SJCRH30 (cell line): ENCODE results near the gene HAGH. TPM values are rescaled to one million over a fixed set of nuclear protein-coding genes. Genes with fewer than 3 reads are reported as not detected.
A peak's percentile ranks its signal among the peaks of the same experiment; 100 is the strongest.
"Not testable (repeated sequence)": the region's sequence is repeated elsewhere in the genome, so short reads cannot be mapped to it uniquely, and the experiment has no call there.

ENCODE experiments used
- DNase-seq, 2 experiments: peaks; one replicate each; pipeline ENCODE4 v3.0.0-alpha.2; 2015 to 2020
- H3K27ac ChIP-seq: fragments of 250-450 bp; sonication (Bioruptor Pico); 2 replicates; pipeline ENCODE4 v1.5.1; 2020; ENCODE audit warnings: mild to moderate bottlenecking, moderate library complexity
- H3K27me3 ChIP-seq: fragments of 250-450 bp; sonication (Bioruptor Pico); 2 replicates; pipeline ENCODE4 v1.5.1; 2020; ENCODE audit warnings: mild to moderate bottlenecking, moderate library complexity
- H3K36me3 ChIP-seq: fragments of 250-450 bp; sonication (Bioruptor Pico); 2 replicates; pipeline ENCODE4 v1.5.1; 2020; ENCODE audit warnings: mild to moderate bottlenecking, moderate library complexity
- H3K4me1 ChIP-seq: fragments of 250-450 bp; sonication (Bioruptor Pico); 2 replicates; pipeline ENCODE4 v1.5.1; 2020; ENCODE audit warnings: mild to moderate bottlenecking, moderate library complexity
- H3K4me3 ChIP-seq: fragments of 250-450 bp; sonication (Bioruptor Pico); 2 replicates; pipeline ENCODE4 v1.5.1; 2020; ENCODE audit warnings: mild to moderate bottlenecking, moderate library complexity
- H3K9me3 ChIP-seq: fragments of 250-450 bp; sonication (Bioruptor Pico); replicated peaks from 2 replicates; pipeline ENCODE4 v1.5.1; 2020; ENCODE audit warnings: mild to moderate bottlenecking, moderate library complexity
- total RNA-seq: library from RNA; depleted of rRNA; stranded (reverse); fragments of >200 nt; shearing (Covaris generic); gene quantifications from 2 replicates; pipeline ENCODE4 v1.2.3, GENCODE V29; 2014

Gene HAGH
- total RNA-seq, 1 experiment from 2014 or later: 14.6 TPM

GRCh38 chr16:1808691-1809090 lies 17.9 kb downstream of the HAGH start:
- Histone ChIP-seq H3K4me1 (no peaks in the 10 kb centered on the region), H3K27me3 (no peaks in the 10 kb centered on the region), H3K27ac (no peak overlapping the region), H3K9me3 (no peaks in the 10 kb centered on the region), H3K36me3 (no peaks in the 10 kb centered on the region), H3K4me3 (no peak overlapping the region)
- no peak for DNase-seq

GRCh38 chr16:1807626-1808025 lies 19.0 kb downstream of the HAGH start:
- Histone ChIP-seq H3K4me3 (no peak overlapping the region), H3K27me3 (no peaks in the 10 kb centered on the region), H3K9me3 (no peaks in the 10 kb centered on the region), H3K36me3 (no peaks in the 10 kb centered on the region), H3K27ac (no peak overlapping the region), H3K4me1 (no peaks in the 10 kb centered on the region)
- no peak for DNase-seq

- no peak overlapping the region for H3K4me3 ChIP-seq
- no peaks in the 10 kb centered on the region for H3K36me3 ChIP-seq
- H3K27me3 ChIP-seq: no peaks in the 10 kb centered on the region
- peaks cover 4% of the 10 kb centered on the region; the same call in 1 of the 2 replicates for H3K9me3 ChIP-seq
- no peak for DNase-seq
- H3K4me1 ChIP-seq: no peaks in the 10 kb centered on the region
- no peak overlapping the region for H3K27ac ChIP-seq
These were observed 25.9 kb downstream of the HAGH start for GRCh38 chr16:1800701-1801100.

GRCh38 chr16:1799263-1799662 lies 27.4 kb downstream of the HAGH start:
- H3K27me3 ChIP-seq, H3K27ac ChIP-seq, H3K4me1 ChIP-seq, H3K36me3 ChIP-seq, DNase-seq, H3K9me3 ChIP-seq, H3K4me3 ChIP-seq: not testable (repeated sequence)

GRCh38 chr16:1794908-1795666 lies 31.5 kb downstream of the HAGH start:
- Histone ChIP-seq H3K9me3 (peaks cover 4% of the 10 kb centered on the region; the same call in 1 of the 2 replicates), H3K27me3 (no peaks in the 10 kb centered on the region), H3K4me1 (peaks cover 9% of the 10 kb centered on the region; the same call in 1 of the 2 replicates), H3K36me3 (no peaks in the 10 kb centered on the region), H3K4me3 (no peak overlapping the region), H3K27ac (no peak overlapping the region)
- peak in 1 of 2 experiments; percentile 18 for DNase-seq

GRCh38 chr16:1794221-1794871 lies 32.3 kb downstream of the HAGH start:
- H3K9me3 ChIP-seq: peaks cover 4% of the 10 kb centered on the region; the same call in 1 of the 2 replicates
- peaks cover under 1% of the 10 kb centered on the region; the same call in 1 of the 2 replicates for H3K36me3 ChIP-seq
- peak in 1 of 2 experiments; percentile 20 for DNase-seq
- H3K4me1 ChIP-seq: peaks cover 9% of the 10 kb centered on the region; the same call in 1 of the 2 replicates
- H3K4me3 ChIP-seq: no peak overlapping the region
- no peaks in the 10 kb centered on the region for H3K27me3 ChIP-seq
- H3K27ac ChIP-seq: no peak overlapping the region

GRCh38 chr16:1793578-1794220 lies 32.9 kb downstream of the HAGH start, which contains the start of gene IGFALS:
Gene IGFALS, minus strand, starts transcription at chr16:1793705. Its CDS starts 53 bp downstream, at chr16:1793652.
- no peak within 1 kb of the TSS for H3K4me3 ChIP-seq
- DNase-seq: no peak
- no peaks in the 10 kb centered on the region for H3K27me3 ChIP-seq
- no peak within 1 kb of the TSS for H3K27ac ChIP-seq
- H3K9me3 ChIP-seq: peaks cover 4% of the 10 kb centered on the region; the same call in 1 of the 2 replicates
- peaks cover 3% of the 10 kb centered on the region; the same call in 1 of the 2 replicates for H3K36me3 ChIP-seq
- H3K4me1 ChIP-seq: peaks cover 9% of the 10 kb centered on the region; the same call in 1 of the 2 replicates

GRCh38 chr16:1792836-1793577 lies 33.6 kb downstream of the HAGH start:
- Histone ChIP-seq H3K27me3 (no peaks in the 10 kb centered on the region), H3K36me3 (peaks cover 3% of the 10 kb centered on the region; the same call in 1 of the 2 replicates), H3K9me3 (peaks cover 3% of the 10 kb centered on the region; the same call in 1 of the 2 replicates), H3K27ac (no peak overlapping the region), H3K4me3 (no peak overlapping the region), H3K4me1 (peaks cover 9% of the 10 kb centered on the region; the same call in 1 of the 2 replicates)
- DNase-seq: no peak

GRCh38 chr16:1791943-1792812 lies 34.4 kb downstream of the HAGH start:
- Histone ChIP-seq H3K9me3 (no peaks in the 10 kb centered on the region), H3K4me1 (peaks cover 9% of the 10 kb centered on the region; the same call in 1 of the 2 replicates), H3K27me3 (no peaks in the 10 kb centered on the region), H3K36me3 (peaks cover 3% of the 10 kb centered on the region; the same call in 1 of the 2 replicates), H3K4me3 (no peak overlapping the region), H3K27ac (no peak overlapping the region)
- no peak for DNase-seq

GRCh38 chr16:1791256-1791942 lies 35.2 kb downstream of the HAGH start:
- H3K4me1 ChIP-seq: peaks cover 9% of the 10 kb centered on the region; the same call in 1 of the 2 replicates
- peaks cover 3% of the 10 kb centered on the region for H3K36me3 ChIP-seq
- no peak overlapping the region for H3K27ac ChIP-seq
- no peak for DNase-seq
- H3K27me3 ChIP-seq: no peaks in the 10 kb centered on the region
- no peaks in the 10 kb centered on the region for H3K9me3 ChIP-seq
- H3K4me3 ChIP-seq: no peak overlapping the region

GRCh38 chr16:1790611-1791255 lies 35.9 kb downstream of the HAGH start:
- no peak for DNase-seq
- Histone ChIP-seq H3K4me1 (peaks cover 9% of the 10 kb centered on the region; the same call in 1 of the 2 replicates), H3K4me3 (no peak overlapping the region), H3K36me3 (peaks cover 3% of the 10 kb centered on the region), H3K27me3 (no peaks in the 10 kb centered on the region), H3K27ac (no peak overlapping the region), H3K9me3 (no peaks in the 10 kb centered on the region)

GRCh38 chr16:1790261-1790610 lies 36.4 kb downstream of the HAGH start:
- Histone ChIP-seq H3K4me1 (peaks cover 9% of the 10 kb centered on the region; the same call in 1 of the 2 replicates), H3K27me3 (no peaks in the 10 kb centered on the region), H3K27ac (no peak overlapping the region), H3K4me3 (no peak overlapping the region), H3K9me3 (no peaks in the 10 kb centered on the region), H3K36me3 (peaks cover 3% of the 10 kb centered on the region)
- DNase-seq: no peak

- no peaks in the 10 kb centered on the region for H3K9me3 ChIP-seq
- H3K36me3 ChIP-seq: peaks cover 3% of the 10 kb centered on the region
- no peaks in the 10 kb centered on the region for H3K27me3 ChIP-seq
- DNase-seq: no peak
- H3K27ac ChIP-seq: no peak overlapping the region
- H3K4me1 ChIP-seq: peaks cover 5% of the 10 kb centered on the region; the same call in 1 of the 2 replicates
- H3K4me3 ChIP-seq: no peak overlapping the region
These were observed 37.0 kb downstream of the HAGH start for GRCh38 chr16:1789643-1790045.
